NCI-H345 treated with DMSO at 0.1 percent for 48 hours (cell line): ENCODE data around the gene SELENOO.
"Not testable (repeated sequence)": the region's sequence is repeated elsewhere in the genome, so short reads cannot be mapped to it uniquely, and the experiment has no call there.

Source experiments
- DNase-seq: peaks from one replicate; lab custom pipeline; 2025; ENCODE audit not compliant: unreplicated experiment; lab: John Stamatoyannopoulos, UW

Gene SELENOO

GRCh38 chr22:50198624-50199017 is 2.2 kb upstream of the SELENOO start:
- no peak for DNase-seq

DNA sequence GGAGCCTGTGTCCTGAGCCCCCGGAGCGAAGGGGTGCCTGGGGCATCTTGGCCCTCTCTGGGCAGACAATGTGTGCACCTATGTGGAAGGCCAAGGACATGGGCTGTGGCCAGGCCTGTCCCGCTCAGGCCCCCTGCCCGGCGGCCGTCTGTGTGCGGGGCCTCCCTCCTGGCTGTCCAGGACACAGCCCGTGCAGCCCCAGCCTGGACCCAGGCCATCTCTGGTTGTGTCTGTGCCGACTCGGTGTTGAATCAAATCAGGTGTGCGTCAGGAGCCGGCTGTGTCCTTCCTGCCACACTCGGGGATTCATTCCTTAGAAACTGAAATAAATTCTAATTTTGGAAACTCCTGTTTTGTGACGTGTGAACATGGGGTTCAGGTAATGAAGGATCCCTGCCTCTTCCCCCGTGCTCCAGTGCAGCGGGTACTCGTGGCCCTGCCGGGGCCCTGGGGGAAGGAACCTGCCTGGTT is 1.5 kb upstream of the SELENOO start:
- no peak for DNase-seq

- DNase-seq: no peak
Measured at GRCh38 chr22:50199829-50200460, 866 bp upstream of the SELENOO start.

DNA sequence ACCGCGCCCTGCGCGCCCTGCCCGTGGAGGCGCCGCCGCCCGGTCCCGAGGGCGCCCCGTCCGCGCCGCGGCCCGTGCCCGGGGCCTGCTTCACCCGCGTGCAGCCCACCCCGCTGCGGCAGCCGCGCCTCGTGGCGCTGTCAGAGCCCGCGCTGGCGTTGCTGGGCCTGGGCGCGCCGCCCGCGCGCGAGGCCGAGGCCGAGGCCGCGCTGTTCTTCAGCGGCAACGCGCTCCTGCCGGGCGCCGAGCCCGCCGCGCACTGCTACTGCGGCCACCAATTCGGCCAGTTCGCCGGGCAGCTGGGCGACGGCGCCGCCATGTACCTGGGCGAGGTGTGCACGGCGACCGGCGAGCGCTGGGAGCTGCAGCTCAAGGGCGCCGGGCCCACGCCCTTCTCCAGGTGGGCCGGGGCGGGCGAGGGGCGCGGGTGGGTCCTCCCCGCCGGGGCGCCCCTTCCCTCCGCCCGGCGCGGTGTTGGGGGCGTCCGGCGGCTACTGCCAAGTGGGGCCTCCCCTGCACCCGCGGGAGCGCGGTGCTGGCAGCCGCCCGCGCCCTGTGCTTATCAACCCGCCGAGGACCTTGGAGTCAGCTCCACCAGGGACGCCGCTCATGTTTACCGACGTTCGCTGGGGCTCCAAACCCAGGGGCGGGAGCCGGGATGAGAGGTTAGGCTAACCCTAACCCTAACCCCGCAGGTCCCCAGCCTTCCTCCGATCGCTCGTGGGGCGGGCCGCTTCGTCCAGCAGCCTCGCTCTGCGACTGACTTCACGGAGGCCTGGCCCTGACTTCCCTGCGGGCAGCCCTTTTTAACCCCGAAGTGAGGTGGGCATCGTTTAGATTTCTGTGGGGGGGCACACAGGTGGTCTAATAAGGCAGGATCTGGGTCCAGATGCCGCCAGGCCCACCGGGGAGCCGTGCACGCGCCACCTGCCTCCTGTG is 649 bp downstream of the SELENOO start:
- DNase-seq: no peak

- no peak for DNase-seq
Measured at GRCh38 chr22:50202130-50202666, 1.4 kb downstream of the SELENOO start.

DNA sequence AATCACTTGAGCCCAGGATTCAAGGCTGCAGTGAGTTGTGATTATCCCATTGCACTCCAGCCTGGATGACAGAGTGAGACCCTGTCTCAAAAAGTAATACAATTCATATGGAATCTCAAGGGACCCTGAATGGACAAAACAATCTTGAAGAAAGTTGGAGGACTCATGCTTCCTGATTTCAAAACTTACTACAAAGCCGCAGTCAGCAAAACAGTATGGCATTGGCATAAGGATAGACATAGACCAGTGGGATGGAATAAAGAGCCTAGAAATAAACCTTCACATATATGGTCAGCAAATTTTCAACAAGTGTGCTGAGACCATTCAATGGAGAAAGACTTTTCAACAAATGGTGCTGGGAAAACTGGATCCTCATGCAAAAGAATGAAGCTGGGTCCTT is 2.5 kb downstream of the SELENOO start:
- no peak for DNase-seq

- no peak for DNase-seq
Measured at GRCh38 chr22:50204571-50204970, 3.8 kb downstream of the SELENOO start.

- not testable (repeated sequence) for DNase-seq
Measured at GRCh38 chr22:50204998-50205397, 4.2 kb downstream of the SELENOO start.

- no peak for DNase-seq
Measured at GRCh38 chr22:50205781-50206569, 5.2 kb downstream of the SELENOO start.

- no peak for DNase-seq
Measured at GRCh38 chr22:50206599-50206998, 5.8 kb downstream of the SELENOO start.

- DNase-seq: no peak
Measured at GRCh38 chr22:50207383-50208140, 6.8 kb downstream of the SELENOO start.

- no peak for DNase-seq
Measured at GRCh38 chr22:50208430-50208938, 7.7 kb downstream of the SELENOO start.

GRCh38 chr22:50208939-50209892 is 8.4 kb downstream of the SELENOO start:
- DNase-seq: no peak

- DNase-seq: no peak
Measured at GRCh38 chr22:50209893-50210292, 9.1 kb downstream of the SELENOO start.

DNA sequence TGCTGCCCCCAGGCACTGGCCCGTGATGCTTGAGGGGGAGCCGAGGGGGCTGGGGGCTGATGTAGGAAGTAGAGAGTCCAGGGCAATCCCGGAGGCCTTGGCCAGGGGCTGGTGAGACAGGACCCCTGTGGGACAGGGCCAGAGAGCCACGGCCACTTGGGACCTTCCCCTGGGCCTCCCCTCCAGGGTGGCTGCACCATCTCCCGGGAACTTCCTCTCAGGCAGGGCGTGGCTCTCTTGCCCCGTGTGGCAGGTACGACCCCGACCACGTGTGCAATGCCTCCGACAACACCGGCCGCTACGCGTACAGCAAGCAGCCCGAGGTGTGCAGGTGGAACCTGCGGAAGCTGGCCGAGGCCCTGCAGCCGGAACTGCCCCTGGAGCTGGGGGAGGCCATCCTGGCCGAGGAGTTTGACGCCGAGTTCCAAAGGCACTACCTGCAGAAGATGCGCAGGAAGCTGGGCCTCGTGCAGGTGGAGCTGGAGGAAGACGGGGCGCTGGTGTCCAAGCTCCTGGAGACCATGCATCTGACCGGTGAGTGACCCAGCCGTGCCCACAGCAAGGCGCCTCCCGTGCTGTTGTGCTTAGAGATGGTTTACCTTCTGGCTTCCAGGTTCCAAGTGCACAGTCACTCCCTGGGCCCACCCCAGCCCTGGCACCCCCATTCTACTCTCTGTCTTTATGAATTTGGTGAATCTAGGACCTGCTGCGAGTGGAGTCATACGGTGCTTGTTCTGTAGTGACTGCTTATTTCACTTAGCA is 9.7 kb downstream of the SELENOO start:
- DNase-seq: no peak

- DNase-seq: no peak
Measured at GRCh38 chr22:50211147-50211546, 10.3 kb downstream of the SELENOO start.

GRCh38 chr22:50213263-50213662 is 12.5 kb downstream of the SELENOO start:
- DNase-seq: no peak

- DNase-seq: no peak
Measured at GRCh38 chr22:50215297-50216054, 14.7 kb downstream of the SELENOO start.
